ENCODE measurements around the gene EFHC2.

GRCh38 chrX:44175455-44175854, 168.0 kb downstream of the EFHC2 start:
- TF ChIP-seq CTCF (IDR thresholded peaks at IDR 0.05; ENCODE audit: poor library complexity, severe bottlenecking) (no peak), RAD21 (conservative IDR thresholded peaks at IDR 0.05) (no peak), REST (IDR thresholded peaks at IDR 0.05; ENCODE audit: borderline replicate concordance) (no peak)
